HL-60 (cell line): ENCODE data around the gene POU2F1.

Source experiments
- DNase-seq, 2 experiments: peaks; one replicate each; pipeline ENCODE4 v3.0.0-alpha.2; 2010 to 2020; ENCODE audit warnings: low read depth in 1 of 2, low spot score in 1 of 2
- H3K27ac ChIP-seq: fragments of 250-450 bp; sonication (Bioruptor Pico); replicated peaks from 2 replicates; pipeline ENCODE4 v1.5.1; 2020; ENCODE audit warnings: mild to moderate bottlenecking, moderate library complexity
- H3K27me3 ChIP-seq: fragments of 250-450 bp; sonication (Bioruptor Pico); 2 replicates; pipeline ENCODE4 v1.5.1; 2021; ENCODE audit warnings: mild to moderate bottlenecking, moderate library complexity; ENCODE audit not compliant: insufficient read depth, poor library complexity, severe bottlenecking
- H3K4me3 ChIP-seq: replicated peaks from 2 replicates; pipeline ENCODE4 v1.5.1; 2011; ENCODE audit warnings: mild to moderate bottlenecking, control low read depth, low read length; ENCODE audit not compliant: insufficient read depth
- GABPA ChIP-seq: IDR thresholded peaks from 2 replicates; pipeline ENCODE4 v1.6.1; 2012; ENCODE audit warnings: low read depth
- POLR2AphosphoS5 ChIP-seq: IDR thresholded peaks from 2 replicates; pipeline ENCODE4 v1.6.1; 2012; ENCODE audit warnings: low read depth
- SPI1 ChIP-seq: IDR thresholded peaks from 2 replicates; pipeline ENCODE4 v1.6.1; 2012; ENCODE audit warnings: low read depth, mild to moderate bottlenecking, borderline replicate concordance
- TF ChIP-seq, protein P1 (sequence below): IDR thresholded peaks from one replicate; pipeline ENCODE4 v1.5.1; 2011; ENCODE audit warnings: low read length, control low read depth, inconsistent platforms; ENCODE audit not compliant: insufficient read depth
- TF ChIP-seq, protein P2 (sequence below): IDR thresholded peaks from 2 replicates; pipeline ENCODE4 v1.6.1; 2012; ENCODE audit warnings: low read depth; ENCODE audit not compliant: insufficient replicate concordance

Gene POU2F1

GRCh38 chr1:167419245-167419644, 198.6 kb downstream of the POU2F1 start:
- no peak for TF ChIP-seq GABPA
- TF ChIP-seq, protein P1, sequence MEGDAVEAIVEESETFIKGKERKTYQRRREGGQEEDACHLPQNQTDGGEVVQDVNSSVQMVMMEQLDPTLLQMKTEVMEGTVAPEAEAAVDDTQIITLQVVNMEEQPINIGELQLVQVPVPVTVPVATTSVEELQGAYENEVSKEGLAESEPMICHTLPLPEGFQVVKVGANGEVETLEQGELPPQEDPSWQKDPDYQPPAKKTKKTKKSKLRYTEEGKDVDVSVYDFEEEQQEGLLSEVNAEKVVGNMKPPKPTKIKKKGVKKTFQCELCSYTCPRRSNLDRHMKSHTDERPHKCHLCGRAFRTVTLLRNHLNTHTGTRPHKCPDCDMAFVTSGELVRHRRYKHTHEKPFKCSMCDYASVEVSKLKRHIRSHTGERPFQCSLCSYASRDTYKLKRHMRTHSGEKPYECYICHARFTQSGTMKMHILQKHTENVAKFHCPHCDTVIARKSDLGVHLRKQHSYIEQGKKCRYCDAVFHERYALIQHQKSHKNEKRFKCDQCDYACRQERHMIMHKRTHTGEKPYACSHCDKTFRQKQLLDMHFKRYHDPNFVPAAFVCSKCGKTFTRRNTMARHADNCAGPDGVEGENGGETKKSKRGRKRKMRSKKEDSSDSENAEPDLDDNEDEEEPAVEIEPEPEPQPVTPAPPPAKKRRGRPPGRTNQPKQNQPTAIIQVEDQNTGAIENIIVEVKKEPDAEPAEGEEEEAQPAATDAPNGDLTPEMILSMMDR: no peak
- TF ChIP-seq POLR2AphosphoS5: no peak
- Histone ChIP-seq H3K27ac (no peak overlapping the region), H3K27me3 (no peaks in the 10 kb centered on the region), H3K4me3 (no peak overlapping the region)
- DNase-seq: no peak

DNA sequence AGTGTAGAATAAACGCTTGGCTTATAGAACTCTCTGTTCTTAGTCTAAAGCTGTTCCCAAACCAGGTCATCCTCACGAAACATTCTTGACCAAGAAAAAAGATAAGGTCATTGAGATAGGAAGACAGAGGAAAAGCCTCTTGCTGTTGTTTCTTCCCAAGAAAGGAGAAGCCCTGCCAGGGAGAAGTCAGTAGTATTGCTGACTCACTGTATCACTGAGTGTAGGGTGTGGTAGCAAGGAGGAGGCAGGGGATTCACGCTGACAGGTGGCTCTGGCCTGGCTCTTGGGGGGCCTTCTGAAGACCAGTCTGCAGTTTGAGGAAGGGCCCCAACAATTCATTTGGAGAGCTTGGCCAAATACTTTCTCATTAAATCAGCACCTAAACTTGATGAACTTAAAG, 199.8 kb downstream of the POU2F1 start:
- no peak overlapping the region for H3K4me3 ChIP-seq
- H3K27me3 ChIP-seq: no peaks in the 10 kb centered on the region
- H3K27ac ChIP-seq: no peak overlapping the region
- TF ChIP-seq POLR2AphosphoS5: no peak
- TF ChIP-seq, protein P1: no peak
- TF ChIP-seq SPI1: peak; percentile 11; the same call in 1 of the 2 replicates
- TF ChIP-seq, protein P2, sequence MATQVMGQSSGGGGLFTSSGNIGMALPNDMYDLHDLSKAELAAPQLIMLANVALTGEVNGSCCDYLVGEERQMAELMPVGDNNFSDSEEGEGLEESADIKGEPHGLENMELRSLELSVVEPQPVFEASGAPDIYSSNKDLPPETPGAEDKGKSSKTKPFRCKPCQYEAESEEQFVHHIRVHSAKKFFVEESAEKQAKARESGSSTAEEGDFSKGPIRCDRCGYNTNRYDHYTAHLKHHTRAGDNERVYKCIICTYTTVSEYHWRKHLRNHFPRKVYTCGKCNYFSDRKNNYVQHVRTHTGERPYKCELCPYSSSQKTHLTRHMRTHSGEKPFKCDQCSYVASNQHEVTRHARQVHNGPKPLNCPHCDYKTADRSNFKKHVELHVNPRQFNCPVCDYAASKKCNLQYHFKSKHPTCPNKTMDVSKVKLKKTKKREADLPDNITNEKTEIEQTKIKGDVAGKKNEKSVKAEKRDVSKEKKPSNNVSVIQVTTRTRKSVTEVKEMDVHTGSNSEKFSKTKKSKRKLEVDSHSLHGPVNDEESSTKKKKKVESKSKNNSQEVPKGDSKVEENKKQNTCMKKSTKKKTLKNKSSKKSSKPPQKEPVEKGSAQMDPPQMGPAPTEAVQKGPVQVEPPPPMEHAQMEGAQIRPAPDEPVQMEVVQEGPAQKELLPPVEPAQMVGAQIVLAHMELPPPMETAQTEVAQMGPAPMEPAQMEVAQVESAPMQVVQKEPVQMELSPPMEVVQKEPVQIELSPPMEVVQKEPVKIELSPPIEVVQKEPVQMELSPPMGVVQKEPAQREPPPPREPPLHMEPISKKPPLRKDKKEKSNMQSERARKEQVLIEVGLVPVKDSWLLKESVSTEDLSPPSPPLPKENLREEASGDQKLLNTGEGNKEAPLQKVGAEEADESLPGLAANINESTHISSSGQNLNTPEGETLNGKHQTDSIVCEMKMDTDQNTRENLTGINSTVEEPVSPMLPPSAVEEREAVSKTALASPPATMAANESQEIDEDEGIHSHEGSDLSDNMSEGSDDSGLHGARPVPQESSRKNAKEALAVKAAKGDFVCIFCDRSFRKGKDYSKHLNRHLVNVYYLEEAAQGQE: no peak
- TF ChIP-seq GABPA: no peak
- no peak for DNase-seq

DNA sequence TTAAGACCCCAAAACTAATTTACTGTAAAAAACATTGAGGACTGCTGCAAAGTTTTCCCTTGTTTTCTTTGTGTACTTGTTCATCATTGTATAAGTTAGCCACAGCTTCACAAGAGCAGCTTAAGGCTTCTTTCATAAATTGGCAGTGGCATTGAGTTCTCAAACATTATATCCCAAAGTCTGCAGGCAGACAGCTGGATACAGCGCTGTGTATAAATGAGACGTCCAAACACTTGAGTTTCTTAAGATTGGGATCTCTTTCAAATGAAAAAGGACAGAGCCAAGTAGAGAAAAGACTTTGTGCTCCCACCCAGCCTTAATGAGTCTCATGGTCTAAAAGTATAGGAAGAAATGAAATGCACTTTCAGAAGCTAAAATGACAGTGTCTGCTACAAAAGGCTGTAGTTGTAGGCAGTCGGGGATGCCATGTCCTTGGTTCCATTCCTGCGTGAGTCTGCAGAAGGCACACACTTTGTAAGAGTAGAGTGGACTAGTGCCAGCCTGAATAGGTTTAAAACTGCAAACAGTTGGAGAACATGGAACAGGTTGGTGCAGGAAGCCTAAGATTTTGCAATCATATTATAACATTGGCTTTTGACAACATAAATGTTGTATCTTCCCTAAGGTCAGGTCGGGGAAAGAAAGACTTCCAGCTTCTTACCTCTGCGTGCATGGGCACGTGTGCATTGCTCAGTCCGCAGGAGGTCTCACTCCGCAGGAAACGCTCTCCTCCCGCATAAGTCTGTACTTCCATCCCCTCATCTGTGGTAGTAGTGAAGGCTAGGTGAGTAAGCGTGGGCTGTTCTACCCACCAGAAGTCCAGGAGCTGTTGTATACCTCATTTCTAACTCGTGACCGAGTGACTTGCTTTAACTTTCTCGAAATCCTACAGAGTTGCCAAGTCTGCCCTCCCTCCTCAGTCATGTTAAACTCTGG, 203.3 kb downstream of the POU2F1 start:
- no peak for DNase-seq
- H3K27ac ChIP-seq: no peak overlapping the region
- no peaks in the 10 kb centered on the region for H3K27me3 ChIP-seq
- no peak overlapping the region for H3K4me3 ChIP-seq
- TF ChIP-seq GABPA (no peak), SPI1 (no peak), POLR2AphosphoS5 (no peak)
- TF ChIP-seq, protein P1: no peak
- TF ChIP-seq, protein P2: no peak

GRCh38 chr1:167425482-167425881, 204.8 kb downstream of the POU2F1 start:
- DNase-seq: no peak
- TF ChIP-seq SPI1 (no peak), GABPA (no peak), POLR2AphosphoS5 (no peak)
- TF ChIP-seq, protein P1: no peak
- TF ChIP-seq, protein P2: no peak
- no peak overlapping the region for H3K4me3 ChIP-seq
- no peak overlapping the region for H3K27ac ChIP-seq
- H3K27me3 ChIP-seq: no peaks in the 10 kb centered on the region
